Measurements from ENCODE around the gene EIPR1.

Gene EIPR1

DNA sequence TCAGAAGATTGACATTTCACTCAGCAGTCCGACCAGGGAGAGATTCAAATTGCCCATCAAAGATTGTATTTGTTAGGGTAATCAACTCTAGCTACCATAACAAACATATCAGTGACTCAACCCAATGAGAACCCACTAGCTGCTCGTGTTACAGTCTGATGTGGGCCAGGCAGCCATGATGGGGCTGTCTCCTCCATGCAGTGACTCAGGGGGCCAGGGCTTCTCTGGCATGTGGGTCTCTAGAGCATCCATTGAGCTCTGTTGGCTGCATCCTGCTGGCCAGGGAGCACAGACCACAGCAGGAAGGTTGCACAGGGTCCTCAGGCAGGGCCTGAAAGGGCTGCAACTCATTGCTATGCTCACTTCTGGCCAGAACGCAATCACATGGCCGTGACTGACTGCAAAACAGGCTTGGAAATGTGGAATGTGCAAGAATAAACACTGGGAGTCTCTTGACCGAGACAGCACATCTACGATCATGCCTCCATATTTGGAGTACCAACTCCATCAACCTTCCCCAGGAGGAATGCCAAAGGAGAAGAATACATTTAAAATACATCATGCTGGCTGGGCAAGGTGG, 216.8 kb downstream of the EIPR1 start:
- DNase-seq (ENCODE audit: low read depth in 3 of 3, low spot score in 1 of 3), result no peak

DNA sequence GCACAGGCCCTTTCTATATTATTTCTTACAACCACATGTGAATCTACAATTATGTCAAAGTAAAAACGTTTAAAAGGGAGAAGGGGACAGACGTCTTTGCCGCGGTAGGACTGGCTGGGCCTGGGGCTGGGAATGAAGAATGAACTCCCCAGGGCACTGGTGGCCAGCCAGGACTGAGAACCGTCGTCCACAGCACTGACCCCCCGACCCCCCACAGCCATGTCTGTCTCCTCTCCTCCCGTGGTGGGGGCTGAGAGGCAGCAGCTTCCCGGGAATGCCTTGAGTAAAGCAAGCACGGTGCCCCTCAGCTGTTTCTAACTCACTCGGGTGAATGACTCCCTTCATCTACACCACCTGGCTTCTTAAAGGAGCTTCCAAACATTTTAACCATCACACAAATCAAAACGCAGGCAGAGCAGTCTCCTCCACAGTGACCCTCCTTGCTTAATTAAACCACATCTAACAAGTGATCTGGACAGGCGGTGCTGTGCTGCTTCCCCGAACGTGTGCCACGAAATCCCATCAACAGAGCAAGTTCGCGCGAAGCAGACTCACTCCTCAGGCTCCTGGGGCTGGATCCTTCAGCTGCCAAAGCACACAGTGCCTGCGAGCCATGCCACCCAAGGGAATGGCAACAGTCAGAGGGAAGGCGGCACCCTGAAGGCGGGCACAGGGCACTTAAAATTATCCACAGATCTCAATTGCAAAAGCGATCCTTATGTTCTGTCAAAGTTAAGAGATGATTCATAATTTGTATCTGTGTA, 217.7 kb downstream of the EIPR1 start:
- DNase-seq (ENCODE audit: low read depth in 3 of 3, low spot score in 1 of 3), result no peak

DNA sequence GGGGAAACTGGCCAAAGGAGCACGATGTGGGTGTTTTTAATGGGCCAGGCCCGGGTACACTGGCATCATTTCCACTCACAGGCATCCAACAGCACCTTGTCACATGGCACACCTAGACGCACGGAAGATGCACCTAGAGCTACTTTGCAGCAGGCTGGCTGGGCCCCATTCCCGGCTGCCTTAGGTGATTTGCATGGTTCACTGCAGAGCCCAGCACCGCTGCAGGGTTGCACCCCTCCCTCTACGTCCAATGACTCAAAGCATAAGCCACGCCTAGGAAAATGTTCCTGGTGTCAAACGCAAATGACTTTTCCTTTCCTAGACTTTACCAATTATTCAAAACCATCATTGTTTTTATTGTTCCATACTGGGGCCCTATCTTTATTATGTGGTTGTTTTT, 222.9 kb downstream of the EIPR1 start:
- DNase-seq (ENCODE audit: low read depth in 3 of 3, low spot score in 1 of 3), result no peak

DNA sequence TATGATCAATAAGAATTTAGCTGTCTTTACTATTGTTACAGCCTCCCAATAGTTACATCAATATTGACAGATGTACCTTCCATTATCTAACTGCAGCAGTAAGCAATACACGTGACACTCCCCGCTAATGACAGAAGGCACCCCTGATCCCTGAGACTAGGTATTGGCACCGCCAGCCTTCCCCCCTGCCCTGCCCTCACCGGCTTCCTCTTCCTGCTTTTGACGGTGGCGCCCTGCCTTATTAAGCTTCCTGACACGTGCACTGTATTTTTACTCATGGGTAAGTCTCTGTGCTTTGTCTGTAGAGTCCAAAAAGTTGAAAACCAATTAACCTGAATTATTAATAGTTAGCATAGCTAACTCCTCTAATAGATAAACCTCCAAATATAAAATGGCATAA, 223.5 kb downstream of the EIPR1 start:
- no peak for DNase-seq (ENCODE audit: low read depth in 3 of 3, low spot score in 1 of 3)

DNA sequence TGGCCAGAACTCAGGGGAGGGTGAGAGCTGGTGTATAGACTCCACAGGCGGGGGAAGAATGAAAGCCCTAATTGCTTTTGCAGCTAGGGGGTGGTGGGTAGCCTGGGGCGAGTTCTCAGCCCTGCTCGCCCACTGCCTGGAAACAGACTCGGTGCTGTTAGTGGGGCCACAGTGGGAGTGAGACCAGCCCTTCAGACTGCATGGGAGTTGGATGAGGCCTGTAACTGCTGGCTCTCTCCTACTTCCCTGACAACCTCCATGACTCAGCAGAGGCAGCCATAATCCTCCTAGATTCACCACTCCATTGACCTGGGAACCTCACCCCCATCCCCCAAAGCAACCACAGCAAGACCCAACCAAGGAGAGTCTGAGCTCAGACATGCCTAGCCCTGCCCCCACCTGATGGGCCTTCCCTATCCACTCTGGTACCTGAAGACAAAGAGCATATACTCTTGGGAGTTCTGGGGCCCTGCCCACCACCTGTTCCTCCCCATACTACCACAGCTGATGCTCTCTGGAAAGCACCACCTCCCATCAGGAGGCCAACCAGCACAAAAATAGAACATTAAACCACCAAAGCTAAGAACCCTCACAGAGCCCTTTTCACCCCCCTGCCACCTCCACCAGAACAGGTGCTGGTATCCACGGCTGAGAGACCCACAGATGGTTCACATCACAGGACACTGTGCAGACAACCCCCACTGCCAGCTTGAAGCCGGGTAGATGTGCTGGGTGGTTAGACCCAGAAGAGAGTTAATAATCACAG, 226.3 kb downstream of the EIPR1 start:
- no peak for DNase-seq (ENCODE audit: low read depth in 3 of 3, low spot score in 1 of 3)

DNA sequence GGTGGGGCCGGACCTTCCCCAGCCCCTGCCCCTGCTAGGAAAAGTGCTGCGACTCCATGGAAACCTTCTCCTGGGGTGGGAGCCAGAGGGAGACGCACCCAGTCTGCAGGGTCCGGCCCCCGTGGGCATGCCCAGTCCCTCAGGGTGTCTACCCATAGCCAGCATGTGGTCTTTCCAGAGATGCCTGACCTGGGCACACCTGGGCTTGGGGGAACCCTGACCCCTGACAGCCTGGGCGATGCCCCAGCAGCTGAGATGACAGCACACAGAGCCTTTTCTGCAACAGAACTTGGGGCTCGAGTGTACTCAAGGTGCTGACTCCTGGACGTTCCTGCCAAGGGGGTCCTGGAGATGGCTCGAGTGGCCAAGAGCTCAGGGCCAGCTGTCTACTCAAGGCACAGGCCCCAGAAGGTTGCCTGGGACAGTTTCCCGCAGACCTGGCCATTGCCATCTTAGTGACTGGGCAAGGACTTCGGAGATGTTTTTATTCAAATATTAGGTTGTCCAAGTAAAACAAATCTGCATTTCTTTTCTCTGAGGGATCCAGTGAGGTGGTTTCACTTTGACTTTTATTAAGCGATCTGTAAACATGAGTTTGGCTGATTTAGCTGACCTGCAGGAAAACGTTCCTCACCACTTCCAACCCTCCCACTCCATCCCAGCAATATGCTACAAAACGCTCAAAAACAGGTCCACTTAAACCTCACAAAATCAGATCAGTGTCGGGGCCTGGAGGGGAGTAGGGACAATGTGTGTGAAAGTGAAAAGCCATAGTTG, 228.0 kb downstream of the EIPR1 start:
- DNase-seq (ENCODE audit: low read depth in 3 of 3, low spot score in 1 of 3), result no peak

DNA sequence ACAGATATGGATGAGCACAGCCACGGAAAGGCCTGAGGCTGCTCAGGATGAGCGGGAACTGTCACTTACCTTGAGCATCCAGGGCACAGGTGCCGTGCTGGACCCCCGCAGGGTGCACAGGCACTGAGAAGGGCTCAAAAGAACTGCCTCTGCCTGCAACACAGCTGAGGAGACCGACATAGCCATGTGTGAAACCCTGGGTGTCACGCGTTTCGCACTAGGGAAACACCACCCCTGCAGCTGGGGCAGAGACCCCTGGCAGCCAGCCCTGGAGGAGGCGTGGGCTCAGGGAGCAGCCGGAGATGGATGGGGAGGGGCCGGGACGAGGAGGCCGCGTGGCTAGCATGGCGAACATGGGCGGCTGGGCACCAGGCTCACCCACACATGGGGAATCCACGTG, 228.9 kb downstream of the EIPR1 start:
- DNase-seq (ENCODE audit: low read depth in 3 of 3, low spot score in 1 of 3), result no peak

DNA sequence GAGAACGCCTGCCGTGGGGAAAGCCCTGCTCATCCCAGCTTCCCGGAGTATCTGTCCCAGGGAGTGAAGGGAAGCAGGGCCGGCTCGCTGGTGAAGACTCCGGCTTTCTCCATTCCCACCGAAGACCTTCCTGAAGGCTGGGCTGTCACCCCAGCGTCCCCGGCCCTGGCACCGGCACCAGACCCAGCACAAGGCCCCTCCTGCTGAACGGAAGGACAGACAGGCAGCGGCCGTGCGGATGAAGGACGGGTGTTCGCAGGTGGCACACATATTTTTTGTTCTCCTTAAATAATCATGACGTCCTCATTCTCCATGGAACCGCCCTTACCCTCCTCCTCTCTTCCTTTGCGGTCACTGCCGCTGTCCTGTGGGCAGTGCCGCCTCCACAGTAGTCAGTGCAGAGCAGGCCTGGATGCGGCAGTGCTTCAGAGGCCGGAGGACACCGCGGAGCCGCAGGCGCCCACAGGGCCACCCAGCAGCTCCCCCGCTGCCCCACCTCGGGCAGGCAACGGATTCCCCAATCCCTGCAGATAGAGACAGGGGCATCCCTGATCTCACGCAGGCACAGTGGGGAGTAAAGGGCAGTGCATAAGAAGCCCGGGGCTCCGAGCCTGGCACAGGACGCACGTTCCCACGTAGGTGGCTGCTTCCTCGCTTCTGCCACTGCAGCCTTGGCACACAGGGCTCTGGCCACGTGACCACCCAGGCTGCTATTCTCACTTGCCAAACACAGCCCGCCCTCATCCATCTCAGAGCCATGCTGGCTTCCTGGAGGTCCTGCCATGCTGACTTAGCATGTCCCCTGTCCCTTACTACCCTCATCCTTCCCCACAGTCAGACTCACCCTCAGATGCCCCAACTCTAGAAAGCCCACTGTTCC, 229.7 kb downstream of the EIPR1 start:
- no peak for DNase-seq (ENCODE audit: low read depth in 3 of 3, low spot score in 1 of 3)

DNA sequence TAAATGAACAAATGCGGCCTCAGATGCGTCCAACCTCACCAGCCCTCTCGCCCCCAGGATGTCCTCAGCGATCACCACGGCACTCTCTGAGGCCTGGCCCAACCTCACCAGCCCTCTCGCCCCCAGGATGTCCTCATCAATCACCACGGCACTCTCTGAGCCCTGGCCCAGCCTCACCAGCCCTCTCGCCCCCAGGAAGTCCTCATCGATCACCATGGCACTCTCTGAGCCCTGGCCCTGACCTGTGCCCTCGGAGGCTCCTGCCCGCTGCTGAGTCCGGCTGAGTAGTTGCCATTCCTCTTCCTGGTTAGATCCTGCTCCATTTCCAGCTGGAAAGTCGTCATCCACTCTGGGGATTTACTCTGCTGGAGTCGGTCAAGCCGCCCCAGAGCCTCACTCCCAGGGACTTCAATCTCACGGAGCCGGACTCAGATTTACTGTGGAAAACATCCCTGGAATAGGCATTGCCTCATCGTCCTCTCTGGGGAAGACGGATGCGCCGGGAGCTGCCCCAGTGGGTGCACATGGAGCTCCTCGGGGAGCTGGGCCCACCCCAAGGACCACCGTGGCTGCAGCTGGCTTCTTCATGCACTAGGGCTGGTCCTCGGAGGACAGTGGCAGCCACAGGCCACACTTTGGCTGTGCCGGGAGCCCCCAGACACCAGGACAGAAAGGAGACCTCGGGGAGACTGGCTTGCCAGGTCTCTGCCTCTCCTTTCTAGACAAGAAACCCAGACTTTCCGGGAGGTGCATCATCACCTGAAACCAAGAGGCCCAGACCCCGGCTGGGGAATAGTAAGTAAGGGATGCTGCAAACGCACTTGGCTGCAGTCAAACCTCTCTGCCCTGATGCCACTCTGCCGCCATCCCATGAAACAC, 230.6 kb downstream of the EIPR1 start:
- DNase-seq (ENCODE audit: low read depth in 3 of 3, low spot score in 1 of 3), result no peak

DNA sequence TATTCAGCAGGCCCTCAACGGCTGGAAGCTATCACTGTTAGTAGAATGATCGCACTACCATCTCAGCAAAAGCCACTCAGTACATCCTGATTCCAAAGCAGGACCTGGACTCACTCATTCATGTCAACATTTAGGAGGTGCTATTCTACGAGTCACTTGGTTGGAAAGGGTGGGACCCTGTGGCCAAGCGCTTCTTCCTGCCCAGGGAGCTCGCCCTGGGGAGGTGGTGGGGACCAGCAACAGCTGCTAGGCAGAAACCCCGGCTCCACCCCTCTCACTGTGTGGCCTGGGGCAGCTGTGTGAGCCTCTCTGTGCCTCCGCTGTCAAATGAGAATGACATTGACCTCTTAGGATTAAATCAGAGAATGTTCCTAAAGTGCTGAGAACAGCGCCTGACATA, 231.4 kb downstream of the EIPR1 start:
- no peak for DNase-seq (ENCODE audit: low read depth in 3 of 3, low spot score in 1 of 3)

DNA sequence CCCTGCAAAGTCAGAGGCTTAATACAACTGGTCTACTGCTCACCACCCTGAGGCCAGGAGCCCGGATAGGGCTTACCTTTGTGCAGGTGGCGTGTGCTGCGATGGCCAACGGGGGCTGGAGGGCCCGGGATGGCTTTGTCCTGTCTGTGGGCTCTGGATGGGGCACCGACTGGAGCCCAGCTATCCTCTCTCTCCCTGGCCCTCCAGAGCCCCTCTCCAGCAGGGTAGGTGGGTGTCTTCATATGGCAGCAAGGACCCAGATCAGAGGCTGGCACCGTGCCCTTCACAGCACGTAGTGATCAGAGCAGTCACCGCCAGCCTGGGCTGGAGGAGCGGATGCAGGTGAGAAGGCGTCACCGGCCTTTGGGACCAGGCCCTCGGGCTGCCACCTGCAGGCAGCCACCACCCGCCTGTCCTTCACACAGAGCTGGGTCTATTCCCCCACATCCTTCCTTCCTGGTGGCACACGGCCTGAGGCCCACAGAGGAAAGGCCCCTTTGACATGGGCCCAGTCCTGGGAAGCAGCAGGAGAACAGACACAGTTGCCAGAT, 232.1 kb downstream of the EIPR1 start:
- DNase-seq (ENCODE audit: low read depth in 3 of 3, low spot score in 1 of 3), result no peak

DNA sequence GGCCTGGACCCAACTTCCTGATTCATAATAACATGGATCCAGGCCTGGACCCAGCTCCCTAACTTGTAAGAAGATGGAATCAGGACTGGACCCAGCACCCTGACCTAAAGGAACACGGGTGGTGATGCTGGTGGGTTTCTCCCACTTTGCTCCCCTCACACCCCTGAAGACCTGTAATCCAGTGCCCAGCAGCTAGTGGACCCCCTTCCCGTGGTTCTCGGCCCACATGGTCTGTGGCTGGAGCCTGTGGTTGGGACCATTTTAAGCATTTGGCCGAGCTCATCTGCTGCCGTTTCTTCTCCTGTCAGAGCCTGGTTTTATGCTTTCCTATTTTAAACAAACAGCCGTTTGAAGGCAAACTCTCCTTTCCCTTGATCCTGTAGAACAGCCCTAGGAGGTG, 232.8 kb downstream of the EIPR1 start:
- DNase-seq (ENCODE audit: low read depth in 3 of 3, low spot score in 1 of 3), result no peak

DNA sequence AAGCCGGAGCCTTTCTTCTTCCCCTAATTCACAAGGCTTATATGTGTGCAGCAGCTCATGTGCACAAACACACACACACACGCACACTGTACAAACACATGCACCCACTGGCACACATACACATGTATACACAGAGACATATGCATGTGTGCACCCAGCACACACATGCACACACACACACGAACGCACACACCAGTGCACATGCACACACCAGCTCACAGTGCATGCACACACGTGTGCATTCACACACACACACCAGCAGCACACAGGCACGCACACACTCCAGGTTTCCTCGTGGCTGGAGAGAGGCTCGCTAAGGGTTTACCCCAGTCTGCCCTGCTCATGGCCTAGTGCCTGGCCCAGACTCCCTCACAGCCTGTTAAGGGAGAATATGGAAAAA, 234.0 kb downstream of the EIPR1 start:
- DNase-seq (ENCODE audit: low read depth in 3 of 3, low spot score in 1 of 3), result no peak

DNA sequence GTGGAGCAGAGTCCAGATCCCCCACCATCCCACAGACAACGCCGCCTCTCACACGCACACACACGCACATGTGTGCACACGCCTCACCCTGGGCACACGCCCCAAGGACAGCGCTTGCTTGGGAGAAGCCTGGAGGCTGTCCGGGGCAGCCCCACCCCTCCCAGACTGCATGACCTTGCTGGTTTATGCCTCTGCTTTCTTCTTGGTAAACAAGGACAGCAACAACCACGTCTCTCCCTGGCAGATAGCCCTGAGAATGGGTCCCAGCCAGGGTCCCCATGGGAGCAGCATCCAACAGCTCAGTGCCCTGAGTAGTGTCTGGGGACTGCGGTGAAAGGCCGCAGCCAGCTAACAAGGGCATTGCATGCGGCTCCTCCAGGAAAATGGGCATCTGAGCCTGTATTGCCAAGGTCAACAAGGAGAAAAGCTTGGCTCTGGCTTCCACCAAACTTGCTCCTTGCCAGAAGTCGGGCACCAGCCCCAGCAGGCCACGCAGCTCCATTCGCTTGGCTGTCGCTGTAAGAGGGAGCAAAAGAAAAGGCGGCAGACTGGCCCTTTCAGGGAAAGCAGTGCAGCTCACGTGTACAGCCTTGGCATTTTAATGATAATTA, 234.6 kb downstream of the EIPR1 start:
- DNase-seq (ENCODE audit: low read depth in 3 of 3, low spot score in 1 of 3), result no peak

DNA sequence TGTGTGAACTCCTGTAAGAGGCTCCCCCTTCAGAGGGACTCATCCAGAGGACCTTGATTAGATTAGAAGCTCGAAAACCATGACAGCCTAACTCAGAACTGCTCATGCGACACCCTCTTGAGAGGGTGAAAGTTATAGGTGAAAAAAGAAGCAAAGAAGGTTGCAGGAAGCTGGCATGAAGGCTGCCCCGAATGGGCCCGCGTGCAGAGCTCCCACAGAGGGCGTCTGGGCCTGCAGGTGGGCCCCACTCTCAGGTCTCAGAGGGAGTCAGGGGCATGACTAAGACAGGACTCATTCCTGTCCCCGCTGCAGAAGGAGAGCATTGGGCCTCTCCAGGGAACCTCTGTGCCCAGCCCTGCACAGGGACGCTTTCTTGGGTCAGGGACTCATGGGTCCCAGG, 235.4 kb downstream of the EIPR1 start:
- no peak for DNase-seq (ENCODE audit: low read depth in 3 of 3, low spot score in 1 of 3)

DNA sequence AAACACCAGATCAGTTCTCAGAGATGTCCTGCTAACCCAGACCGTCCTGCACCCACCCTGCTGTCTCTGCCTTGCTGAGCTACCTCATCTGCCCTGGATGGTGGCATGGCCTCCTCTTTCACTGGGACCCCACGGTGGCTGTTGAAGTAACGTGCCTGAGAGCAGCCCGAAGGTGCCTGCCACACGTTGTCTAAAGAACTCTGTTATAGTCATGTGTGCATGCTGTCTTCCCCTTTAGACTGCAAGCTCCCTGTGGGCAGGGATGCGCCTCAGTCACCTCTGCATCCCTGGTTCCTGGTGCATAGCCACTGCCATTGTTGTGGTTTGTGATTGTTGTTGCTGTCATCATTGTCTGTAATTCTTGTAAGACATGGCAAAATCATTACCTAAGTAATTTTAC, 235.9 kb downstream of the EIPR1 start:
- DNase-seq (ENCODE audit: low read depth in 3 of 3, low spot score in 1 of 3), result no peak

DNA sequence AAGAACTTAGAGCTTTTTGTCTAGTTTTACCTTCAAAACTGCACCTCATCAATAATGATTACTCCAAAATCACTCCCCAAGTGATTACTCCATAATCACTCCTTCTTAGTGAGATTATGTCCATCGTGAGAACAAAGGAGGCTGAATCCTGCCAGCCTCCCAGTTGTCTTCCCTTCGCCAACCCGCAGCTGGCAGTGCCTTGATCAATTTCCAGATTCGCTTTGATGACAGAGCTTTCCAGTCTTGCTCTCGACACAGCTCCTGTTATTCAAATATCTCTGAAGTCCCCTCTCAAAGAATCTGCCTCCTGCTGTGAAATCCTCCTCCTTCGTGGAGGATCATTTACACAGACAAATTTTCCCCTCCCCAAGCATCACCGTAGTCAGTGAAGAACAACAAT, 237.7 kb downstream of the EIPR1 start:
- no peak for DNase-seq (ENCODE audit: low read depth in 3 of 3, low spot score in 1 of 3)
